HG02763 (cell line): ENCODE results near the gene HEATR9.
"Not testable (repeated sequence)": the region's sequence is repeated elsewhere in the genome, so short reads cannot be mapped to it uniquely, and the experiment has no call there.

ENCODE experiments used
- ATAC-seq: cut with Tn5 transposase; IDR thresholded peaks from one replicate; pipeline ENCODE4 v1.9.1; 2021; ENCODE audit warnings: mild to moderate bottlenecking, moderate library complexity; ENCODE audit not compliant: unreplicated experiment

HEATR9 gene, protein sequence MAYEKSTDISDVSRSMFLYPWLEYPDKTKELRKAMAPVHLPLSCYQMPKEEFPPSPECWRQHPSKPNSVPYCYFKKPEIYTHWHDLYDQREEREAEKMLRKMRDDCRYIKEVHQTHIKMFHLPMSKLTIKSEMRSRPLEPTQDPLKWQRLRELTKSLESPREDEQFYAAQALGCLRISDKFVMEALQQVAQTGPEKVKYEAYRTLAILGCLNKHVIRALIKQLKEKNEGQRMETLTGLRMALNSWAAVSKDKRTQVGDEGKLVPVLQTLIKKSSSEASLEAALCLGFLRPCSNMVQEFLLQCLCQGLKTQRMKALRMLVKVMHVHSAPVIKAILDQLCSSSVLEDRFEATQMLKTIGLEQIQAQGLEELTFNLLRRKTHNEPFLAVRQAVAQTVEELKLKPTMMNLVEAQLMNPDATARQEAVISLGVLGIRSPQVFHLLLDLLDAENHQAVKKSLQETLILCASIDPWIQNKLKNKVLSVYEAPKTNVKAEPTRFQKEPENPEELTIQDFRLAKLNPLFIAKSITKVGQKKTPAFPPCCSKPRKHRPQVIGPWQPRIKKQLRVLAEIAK

DNA sequence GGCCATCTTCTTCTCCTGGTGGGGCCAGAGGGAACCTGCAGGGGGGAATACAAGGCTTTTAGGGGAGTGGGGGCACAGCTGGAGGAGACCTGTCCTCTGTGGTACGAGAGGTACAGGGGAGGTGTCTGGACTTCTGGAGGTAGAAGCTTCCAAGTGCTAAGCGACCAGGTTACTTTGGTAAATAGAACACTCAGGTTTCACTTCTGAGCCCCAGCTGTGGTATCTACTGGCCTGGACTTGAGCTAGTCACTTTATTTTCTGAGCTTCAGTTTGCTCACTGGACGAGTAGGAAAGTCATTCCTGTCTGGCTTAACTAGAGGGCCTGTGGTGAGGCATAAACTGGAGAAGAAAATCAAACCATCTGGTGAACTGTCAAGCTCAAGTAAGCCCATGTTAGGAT, at the start of gene HEATR9:
Gene HEATR9, minus strand, starts transcription at position 155 of the 400 bp plus-strand sequence. Its CDS starts 149 bp downstream, at position 6.
- no peak for ATAC-seq

DNA sequence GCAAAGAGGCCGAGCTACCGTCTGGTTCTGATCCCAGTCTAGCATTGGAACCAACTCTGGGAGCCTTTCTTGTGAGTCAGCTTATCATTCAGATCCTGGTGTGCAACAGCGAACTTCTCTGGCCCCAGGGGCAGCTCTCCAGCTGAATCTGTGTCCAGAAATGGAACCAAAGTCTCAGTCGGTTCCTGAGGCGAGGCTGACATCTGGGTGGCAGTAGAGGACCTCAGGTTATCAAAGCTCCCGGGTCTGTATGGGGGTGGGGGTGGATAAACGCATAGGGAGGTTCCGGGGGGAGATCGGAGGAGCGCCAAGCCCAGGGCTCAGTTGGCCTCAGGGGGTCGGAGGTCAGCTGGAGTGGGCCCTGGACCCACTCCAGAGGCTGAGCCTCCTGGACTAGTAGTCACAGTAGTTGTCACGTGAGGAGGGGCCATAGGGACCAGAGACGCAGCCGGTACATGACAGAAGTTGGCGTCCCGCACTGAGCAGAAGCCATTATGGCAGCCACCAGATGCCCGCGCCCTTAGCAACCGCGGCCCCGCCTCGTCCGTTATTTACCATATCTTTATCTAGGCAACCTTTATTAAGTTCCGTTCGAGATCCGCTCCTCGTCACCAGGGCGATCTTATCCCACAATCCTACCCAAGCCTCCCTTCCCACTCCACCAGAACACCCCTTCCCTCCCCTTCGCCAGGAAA, 49.0 kb upstream of the HEATR9 start:
- no peak for ATAC-seq

DNA sequence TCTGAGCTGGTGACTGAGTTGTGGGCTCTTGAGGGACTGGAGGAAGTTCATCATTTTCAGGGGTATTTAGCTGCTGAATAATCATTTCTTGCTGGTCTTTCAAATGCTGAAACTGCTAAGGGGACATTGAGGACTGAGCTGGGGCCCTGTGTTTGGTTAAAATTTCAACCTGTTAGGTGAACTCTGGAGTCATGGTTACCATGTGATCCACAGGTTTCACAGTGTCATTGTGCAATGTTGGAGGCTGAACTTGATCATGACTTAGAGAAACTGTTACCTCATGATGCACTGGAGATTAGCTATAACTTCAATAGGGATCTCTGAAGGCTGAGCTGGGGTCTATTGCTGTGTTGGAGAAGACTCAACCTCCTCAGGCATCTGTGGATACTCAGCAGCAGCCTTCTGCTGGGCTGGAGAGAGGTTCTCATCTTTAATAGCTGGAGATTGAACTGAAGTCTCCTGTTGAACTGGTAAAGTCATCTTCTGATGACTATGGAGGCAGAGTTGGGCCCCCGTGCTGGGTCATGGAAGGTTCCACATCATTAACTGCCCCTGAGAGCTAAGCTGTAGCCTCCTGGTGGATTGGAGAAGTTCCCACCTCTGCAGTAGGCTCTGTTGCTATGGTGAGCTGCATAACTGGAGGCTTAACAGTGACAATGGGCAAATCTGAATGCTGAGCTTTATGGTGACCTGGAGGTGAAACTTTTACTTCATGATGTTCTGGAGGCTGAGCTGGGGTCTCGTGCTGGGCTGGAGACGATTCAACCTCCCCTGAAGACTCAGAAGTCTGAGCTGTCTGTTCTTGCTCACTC, 46.7 kb upstream of the HEATR9 start:
- no peak for ATAC-seq

DNA sequence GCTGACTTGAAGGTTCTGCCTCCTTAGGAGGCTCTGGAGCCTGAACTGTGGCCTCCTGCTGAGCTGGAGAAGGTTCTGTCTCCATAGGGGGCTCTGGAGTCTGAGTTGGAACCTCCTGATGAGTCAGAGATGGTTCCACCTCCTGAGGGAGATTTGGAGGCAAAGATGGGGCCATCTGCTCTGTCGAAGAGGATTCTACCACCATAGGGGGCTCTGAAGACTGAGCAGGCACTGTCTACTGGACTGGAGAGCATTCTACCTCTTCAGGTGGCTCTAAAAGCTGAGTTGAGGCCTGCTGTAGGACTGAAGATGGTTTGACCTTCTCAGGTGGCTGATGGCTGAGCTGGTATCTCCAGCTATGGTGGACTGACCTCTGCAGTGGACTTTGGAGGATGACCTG, 45.7 kb upstream of the HEATR9 start:
- no peak for ATAC-seq

DNA sequence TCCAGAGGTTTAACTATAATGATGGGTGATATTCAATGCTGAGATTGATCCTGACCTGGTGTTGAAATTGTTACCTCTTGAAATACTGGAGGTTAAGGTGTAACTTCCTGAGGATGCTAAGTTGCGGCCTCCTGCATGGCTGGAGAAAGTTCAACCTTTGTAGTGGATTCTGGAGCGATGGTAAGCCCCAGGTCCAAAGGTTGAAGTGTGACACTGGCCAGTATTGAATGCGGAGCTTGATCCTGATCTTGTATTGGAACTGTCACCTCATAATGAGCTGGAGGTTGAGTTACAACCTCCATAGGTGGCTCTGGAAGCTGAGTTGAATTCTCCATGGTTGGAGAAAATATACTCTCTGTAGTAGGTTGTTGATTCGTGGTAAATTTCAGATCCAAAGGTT, 44.9 kb upstream of the HEATR9 start:
- no peak for ATAC-seq

DNA sequence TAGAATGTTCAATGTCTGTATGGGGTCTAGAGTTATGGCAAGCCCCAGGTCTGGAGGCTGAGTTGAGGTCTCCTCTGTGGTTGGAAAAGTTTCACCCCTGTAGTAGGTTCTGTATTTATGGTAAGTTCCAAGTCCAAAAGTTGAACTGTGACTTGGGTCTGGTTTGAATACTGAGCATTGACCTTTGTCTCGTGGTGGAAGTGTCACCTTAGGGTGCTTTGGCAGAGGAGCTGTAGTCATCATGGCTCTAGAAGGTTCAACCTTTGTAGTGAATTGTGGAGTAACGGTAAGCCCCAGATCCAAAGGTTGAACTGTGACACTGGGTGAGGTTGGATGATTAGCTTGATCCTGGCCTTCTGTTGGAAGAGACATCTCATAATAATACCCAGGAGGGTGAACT, 44.3 kb upstream of the HEATR9 start:
- no peak for ATAC-seq

DNA sequence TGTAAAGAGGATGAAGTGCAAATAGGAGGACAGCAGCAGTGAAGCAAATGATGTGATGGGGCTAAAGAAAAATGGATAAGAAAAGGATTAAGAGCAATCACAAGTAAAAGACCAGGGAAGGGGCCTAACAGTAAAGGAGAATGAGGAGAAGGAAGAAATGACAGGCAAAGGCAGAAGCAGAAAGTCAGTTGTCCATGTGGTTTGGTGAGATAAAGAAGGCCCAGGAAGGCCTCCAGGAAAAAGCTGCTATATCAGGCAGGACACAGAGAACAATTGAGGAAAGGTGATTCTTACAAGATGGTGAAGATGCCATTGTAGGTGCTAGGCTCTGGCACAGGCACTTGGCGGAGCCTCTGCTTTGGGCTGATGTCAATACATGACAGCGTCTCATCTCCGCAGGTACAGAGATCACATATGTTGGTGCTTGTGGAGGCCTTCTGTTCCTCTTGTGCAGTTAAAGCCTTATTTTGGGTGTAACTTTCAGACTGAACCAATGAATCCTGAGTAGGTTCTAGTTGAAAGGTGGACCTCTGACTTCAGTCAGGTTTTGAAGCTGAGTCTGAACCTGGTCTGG, 43.7 kb upstream of the HEATR9 start:
- ATAC-seq = no peak

DNA sequence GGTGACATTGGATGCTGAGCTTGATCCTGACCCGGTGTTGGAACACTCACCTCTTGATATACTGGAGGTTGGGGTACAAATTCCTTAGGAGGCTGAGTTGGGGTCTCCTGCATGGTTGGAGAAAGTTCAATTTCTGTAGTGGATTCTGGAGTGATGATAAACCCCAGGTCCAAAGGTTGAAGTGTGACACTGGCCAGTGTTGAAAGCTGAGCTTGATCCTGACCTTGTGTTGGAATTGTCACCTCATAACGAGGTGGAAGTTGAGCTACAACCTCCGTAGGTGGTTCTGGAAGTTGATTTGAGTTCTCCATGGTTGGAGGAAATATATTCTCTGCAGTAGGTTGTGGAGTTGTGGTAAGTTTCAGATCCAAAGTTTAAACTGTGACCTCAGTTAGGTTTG, 40.7 kb upstream of the HEATR9 start:
- ATAC-seq = no peak

DNA sequence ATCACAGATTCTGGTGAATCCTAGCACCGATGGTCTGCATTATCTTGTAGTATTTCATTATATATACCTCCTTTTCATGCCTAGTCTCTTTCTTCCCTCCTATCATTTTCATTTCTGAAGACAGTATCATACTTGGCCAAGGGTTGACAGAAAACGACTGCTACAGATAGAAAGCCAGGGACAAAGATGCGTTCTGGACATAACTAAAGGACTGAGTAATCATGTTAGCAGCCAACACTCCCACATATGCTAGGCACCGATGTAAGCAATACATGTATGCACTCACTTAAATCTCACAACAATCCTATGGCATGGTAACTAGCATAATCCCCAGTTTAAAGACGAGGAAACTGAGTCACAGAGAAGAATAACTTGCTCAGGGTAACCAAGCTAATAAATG, 39.0 kb upstream of the HEATR9 start:
- ATAC-seq = no peak

DNA sequence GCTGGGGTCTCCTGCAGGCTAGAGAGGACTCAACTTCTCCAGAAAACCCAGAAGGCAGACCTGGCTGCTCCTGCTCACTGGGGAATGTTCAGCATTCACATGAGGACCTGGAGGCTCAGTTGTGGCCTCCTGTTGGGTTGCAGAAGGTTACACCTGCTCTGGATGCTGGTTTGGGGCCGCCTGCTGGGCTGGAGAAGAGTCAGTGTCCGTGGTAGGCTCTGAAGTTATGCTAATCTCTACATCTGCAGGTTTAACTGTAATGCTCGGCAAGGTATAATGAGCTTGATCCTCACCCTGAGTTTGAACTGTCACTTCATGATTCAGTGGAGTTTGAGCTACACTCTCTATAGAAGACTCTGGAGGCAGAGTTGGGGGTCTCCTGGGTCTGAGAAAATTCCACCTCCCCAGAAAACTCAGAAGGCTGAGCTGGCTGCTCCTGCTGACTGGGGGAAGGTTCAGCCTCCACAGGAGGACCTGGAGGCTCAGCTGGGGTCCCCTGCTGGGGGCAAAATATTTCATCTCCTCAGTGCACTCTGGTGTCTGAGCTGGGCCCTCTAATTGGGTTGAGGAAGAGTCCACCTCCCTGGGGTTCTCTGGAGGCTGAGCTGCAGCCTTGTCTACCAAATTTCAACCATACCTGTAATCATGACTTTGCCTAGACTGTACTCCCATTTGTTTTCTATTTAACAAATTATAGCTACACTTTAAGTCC, 38.4 kb upstream of the HEATR9 start:
- ATAC-seq = no peak

DNA sequence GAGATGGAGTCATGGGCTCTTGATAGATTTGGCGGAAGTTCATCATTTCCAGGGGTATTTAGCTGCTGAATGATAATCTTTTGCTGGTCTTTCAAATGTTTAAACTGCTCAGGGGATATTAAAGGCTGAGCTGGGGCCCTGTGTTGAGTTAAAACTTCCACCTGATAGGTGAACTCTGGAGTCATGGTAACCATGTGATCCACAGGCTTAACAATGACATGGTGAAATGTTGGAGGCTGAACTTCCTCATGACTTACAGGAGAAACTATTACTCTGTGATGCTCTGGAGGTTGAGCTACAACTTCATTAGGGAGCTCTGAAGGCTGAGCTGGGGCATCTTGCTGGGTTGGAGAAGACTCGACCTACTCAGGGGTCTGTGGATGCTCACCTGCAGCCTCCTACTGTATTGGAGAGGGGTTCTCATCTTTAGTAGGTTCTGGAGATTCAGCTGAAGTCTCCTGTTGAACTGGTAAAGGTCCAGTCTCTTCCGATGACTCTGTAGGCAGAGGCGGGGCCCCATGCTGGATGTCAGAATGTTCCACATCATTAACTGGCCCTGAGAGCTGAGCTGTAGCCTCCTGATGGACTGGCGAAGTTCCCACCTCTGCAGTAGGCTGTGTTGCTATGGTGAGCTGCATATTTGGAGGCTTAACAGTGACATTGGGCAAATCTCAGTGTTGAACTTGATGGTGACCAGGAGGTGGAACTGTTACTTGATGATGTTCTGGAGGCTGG, 37.7 kb upstream of the HEATR9 start:
- ATAC-seq = no peak

DNA sequence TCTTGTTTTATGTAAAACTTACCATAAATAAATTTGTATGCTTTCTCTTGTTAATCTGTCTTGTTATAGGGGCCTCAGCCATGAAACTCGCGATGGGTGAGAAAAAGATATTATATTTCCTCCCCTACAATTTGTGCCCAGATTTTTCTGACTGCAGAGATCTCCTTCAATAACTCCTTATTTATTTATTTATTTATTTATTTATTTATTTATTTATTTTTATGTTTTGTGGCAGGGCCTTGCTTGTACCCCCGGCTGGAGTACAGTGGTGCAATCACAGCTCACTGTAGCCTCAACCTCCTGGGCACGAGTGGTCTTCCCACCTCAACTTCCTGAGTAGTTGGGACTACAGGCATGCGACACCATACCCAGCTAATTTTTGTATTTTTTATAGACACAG, 34.8 kb upstream of the HEATR9 start:
- no peak for ATAC-seq

DNA sequence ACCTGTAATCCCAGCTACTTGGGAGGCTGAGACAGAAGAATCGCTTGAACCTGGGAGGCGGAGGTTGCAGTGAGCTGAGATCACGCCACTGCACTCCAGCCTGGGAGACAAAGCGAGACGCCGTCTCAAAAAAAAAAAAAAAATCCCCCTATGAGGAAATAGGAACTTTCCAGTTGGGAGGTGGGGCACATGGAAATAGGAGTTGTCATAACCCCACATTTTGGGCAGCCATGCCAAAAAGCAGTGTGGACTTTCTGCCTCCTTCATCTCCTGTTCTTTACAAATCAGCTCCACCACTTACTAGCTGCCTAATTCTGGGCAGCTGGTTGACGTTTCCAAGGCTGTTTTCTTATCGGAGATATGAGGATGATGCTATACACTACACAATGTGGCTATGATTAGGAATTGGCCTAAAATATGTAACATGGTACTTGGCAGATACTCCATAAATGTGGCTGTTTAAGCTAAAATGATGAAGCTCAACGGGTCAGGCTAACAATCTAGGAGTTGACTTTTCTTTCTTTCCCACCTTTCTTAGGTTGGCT, 33.0 kb upstream of the HEATR9 start:
- ATAC-seq = no peak

DNA sequence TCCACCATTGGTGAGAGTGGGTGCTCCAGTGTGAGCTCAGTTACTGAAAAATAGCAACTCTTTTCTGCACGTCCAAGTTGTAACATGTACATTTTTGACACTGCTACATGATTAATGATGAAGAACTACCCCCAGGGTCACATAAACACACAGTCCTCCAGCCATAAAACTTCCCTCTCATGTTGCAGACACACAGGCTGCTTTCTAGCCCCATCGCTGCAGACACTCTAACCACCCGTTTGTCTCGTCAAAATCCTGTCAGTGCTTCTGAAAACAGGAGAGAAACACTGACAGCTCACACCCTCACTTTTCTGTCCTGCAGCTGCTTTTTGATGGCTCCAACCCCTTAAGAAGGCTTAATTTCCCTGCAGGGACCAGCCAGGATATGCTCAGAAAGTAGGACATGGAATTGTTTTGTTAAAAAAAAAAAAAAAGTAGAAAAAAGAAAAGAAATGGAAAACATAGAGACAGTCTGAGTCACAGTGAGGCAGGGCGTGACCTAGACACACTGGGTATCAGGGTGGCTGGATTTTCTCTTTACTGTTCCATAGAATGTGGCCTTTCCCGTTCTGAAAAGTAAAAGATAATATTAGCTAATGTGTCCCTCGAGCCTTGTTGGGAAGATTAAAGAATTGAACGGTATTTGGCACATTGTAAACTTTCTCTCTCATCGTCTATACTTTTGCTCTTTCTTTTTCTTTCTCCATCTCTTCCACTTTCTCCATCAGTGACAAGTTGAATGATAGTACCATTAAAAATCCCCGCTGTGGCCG, 32.2 kb upstream of the HEATR9 start:
- no peak for ATAC-seq

DNA sequence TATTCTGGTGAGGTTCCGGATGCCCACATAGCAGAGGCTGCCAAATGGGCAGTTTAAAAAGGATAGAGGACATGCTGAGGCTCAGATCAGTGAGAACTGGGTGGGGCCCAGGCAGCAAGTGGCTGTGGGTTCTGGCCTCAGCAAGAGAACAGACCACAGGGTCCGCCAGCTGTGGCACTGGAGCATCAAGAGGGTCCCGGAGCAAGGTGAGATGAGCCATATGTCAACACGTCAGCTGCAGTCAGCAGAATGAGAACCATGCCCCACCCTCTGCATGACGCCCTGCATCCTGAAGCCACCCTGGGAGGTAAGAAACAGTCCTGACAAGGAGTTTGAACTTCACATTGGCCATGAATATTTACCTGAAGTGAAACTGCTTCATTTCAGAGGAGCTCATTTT, 31.6 kb upstream of the HEATR9 start:
- ATAC-seq = no peak

DNA sequence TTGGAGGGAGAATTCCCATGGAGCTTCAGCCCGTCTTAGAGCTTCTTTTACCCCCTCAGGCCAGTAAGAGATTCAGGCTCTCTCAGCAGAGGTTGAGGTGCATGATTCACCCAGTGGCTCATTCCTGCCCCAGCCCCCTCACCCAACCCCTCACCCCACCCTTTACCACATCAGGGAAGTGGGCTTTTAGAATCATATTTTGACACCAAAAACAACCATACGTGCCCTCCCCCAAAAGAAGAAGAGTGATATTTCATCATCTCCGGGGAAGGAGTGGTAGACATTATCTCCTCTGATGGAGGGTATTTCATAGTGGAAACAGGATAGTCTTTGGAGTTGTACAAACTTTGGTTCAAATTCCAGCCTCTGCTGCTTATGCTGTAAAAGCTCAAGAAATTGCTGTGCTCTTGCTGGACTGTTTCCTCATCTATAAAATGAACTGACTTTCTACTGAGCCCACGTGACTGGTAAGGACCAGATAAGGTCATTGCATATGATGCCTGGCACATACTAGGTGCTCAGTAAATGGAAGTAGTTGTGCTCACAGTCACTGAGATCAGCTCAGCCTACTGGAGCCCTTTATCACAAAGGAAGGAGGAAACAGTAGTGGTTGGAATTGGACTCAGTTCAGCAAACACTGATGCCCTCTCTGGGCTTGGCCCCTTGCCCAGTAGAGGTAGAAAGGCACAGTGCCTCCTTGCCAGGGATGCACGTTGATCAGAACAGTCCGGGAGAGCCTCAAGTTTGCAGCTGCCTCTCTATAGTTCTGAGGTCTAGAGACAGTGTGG, 29.8 kb upstream of the HEATR9 start:
- no peak for ATAC-seq

DNA sequence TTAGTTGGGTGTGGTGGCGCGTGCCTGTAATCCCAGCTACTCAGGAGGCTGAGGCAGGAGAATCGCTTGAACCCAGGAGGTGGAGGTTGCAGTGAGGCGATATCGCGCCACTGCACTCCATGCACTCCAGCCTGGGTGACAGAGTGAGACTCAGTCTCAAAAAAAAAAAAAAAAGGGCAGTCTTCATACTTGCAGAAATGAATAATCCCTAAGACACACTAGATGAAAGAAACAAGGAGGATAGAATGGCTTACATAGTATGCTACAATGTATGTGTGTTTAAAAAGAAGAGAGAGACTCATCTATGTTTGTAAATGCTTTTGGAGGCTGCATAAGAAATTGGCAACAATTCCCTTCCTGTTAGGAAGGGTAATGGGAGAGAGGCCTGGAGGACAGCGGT, 29.1 kb upstream of the HEATR9 start:
- ATAC-seq = not testable (repeated sequence)
